KOPT-K1 (cell line): ENCODE results near the gene TMEM123.

Experiments
- H3K27ac ChIP-seq: fragments of 200-600 bp; sonication (generic); 2 replicates; pipeline ENCODE4 v1.5.1; 2016; ENCODE audit warnings: antibody characterized with exemption, mild to moderate bottlenecking, low read depth, low read length; ENCODE audit not compliant: poor library complexity, severe bottlenecking
- H3K36me3 ChIP-seq: fragments of 200-600 bp; sonication (generic); 2 replicates; pipeline ENCODE4 v1.5.1; 2017; ENCODE audit warnings: antibody characterized with exemption, mild to moderate bottlenecking, low read length, moderate library complexity; ENCODE audit not compliant: insufficient read depth
- H3K9me3 ChIP-seq: fragments of 200-600 bp; sonication (generic); 2 replicates; pipeline ENCODE4 v1.5.1; 2017; ENCODE audit warnings: antibody characterized with exemption, low read length, mild to moderate bottlenecking; ENCODE audit not compliant: insufficient read depth, poor library complexity, severe bottlenecking

The TMEM123 gene

DNA sequence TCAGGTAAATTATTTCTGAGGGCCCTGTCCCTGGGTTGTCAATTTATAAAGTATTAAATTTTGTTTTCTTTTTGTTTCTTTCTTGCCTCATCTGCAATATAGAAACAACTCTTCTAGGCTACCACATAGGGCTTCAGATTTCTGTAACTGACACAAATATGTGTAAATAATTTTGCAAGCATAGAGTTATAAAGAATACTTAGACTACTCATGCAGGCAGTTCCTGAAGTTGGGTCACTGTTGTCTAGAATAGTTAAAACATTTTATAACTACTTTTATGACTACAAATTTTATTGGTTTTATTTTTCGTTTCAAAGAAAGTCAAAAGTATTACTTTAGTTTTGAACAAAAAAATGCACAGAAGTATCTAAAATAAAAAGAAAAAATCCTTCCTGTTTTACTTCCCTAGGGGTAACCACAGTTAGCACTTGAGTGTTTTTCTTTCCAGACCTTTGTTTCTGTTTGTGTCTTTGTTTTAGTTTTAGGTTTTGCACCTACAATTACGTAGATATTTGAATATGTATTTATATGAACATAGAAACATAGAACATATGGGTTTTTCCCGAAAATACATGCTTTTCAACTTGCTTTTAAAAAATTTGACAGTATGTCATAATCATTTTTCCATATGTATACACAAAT is 12.4 kb upstream of the TMEM123 start:
- Histone ChIP-seq H3K9me3 (no peaks in the 10 kb centered on the region), H3K36me3 (no peaks in the 10 kb centered on the region), H3K27ac (peak overlapping the region; percentile 6)

DNA sequence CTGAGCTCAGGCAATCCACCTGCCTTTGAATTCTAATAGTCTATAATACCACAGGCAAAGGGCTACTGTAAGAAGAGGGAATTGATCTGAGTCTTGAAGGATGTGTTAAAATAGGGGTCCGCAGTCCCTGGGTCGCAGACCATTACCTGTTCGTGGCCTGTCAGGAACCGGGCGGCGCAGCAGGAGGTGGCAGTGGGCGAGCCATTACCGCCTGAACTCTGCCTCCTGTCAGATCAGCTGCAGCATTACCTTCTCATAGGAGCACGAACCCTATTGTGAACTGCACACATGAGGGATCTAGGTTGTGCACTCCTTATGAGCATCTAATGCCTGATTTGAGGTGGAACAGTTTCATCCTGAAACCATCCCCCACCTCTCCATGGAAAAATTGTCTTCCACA is 11.5 kb upstream of the TMEM123 start:
- Histone ChIP-seq H3K27ac (peak overlapping the region; percentile 6), H3K36me3 (no peaks in the 10 kb centered on the region), H3K9me3 (no peaks in the 10 kb centered on the region)

DNA sequence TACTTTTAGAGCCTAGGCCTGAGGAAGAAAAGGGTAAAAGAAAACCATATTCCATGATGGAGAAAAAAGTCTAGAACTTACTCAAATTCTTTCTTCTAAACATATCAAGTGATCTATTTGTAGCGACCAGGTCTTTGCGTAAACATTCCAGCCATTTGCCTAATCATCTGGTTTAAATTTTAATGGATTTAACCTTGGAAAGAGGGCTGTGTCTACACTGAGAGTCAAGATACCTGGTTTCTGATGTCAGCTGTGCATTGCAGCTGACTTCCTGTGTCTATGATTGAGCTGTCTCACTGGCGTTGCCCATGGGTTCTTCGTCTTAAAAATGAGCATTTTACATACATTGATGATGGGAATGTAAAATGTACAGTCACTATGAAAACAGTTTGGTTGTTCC is 10.0 kb upstream of the TMEM123 start:
- no peak overlapping the region for H3K27ac ChIP-seq
- no peaks in the 10 kb centered on the region for H3K36me3 ChIP-seq
- no peaks in the 10 kb centered on the region for H3K9me3 ChIP-seq

DNA sequence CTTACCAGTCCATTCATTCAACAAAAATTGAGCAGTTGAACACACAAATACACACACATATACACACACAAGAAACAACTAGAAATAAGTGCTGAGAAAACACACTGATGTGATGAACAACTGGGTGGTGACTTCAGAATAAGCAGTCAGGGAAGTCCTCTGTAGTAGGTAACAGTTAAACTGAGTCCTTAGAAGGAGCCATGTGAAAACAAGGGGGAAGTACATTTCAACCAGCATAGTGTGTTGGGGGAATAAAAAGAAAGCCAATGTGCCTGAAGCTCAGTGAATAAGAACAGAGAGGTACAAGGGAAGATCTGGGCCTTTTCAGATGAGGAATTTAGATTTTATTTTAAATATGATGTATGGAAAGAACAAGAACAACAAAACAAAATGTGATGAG is 6.8 kb upstream of the TMEM123 start:
- Histone ChIP-seq H3K9me3 (no peaks in the 10 kb centered on the region), H3K36me3 (no peaks in the 10 kb centered on the region), H3K27ac (peak overlapping the region; percentile 28)

DNA sequence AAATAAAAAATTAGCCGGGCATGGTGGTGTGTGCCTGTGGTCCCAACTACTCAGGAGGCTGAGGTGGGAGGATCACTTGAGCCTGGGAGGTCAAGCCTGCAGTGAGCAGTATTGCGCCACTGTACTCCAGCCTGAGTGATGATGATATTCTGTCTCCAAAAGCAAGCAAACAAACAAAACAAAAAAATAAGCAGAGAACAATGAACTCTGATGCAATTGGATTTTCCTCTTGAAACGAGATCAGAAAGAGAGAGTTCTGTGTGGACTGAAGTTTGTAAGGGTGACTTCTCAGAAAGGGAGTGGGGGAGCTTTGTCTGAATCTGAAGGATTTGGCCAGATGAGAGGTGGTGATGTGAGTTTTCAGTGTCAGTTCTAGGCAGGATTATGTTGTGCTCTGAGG is 6.0 kb upstream of the TMEM123 start:
- Histone ChIP-seq H3K27ac (peak overlapping the region; percentile 28), H3K36me3 (no peaks in the 10 kb centered on the region), H3K9me3 (no peaks in the 10 kb centered on the region)

DNA sequence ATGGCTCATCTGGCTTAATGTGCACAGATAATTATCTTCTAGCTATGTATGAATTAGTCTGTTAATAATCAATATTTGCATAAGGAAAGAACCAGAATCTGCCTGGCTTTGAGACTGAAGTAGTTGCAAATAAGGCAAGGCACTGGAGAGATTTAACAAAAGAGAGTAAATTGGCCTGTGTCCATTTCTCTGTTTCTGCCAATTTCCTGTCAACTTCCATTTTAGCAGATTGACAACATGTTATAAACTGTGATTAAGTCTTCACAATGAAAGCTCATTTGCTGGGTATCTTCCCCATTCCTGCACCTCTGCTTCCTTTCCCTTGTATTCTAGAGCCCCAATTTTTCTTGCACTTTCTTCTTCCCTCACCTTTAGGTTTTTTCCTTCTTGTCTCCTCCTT is 5.3 kb upstream of the TMEM123 start:
- Histone ChIP-seq H3K9me3 (no peaks in the 10 kb centered on the region), H3K27ac (peak overlapping the region; percentile 28)

DNA sequence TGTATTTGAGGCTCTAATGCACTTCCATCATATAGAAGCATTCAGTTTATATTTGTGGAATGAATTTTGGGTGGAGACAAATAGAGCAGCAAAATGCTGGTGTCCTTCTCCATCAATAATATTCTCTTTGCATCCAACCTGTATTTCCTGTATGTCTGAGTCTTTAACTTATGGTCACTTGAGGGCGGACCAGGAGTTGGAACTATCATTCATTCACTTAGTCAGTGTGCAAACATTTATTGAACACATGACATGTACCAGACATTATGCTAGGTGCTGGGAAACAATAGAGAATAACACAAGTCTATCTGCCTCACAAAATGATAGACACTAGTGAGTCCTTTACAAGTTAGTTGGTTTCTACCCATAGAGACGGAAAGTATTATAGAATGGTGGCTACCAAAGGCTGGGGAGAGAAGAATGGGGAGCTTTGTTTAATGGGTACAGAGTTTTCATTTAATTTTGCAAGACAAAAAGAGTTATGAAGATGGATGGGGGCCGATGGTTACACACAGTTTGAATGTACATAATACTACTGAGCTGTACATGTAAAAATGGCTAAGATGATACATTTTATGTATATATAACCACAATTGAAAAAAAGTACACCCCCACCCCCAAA is 4.6 kb upstream of the TMEM123 start:
- Histone ChIP-seq H3K27ac (no peak overlapping the region), H3K9me3 (no peaks in the 10 kb centered on the region), H3K36me3 (no peaks in the 10 kb centered on the region)

More for the DNA sequence above, 5.3 kb upstream of the TMEM123 start:
- H3K36me3 ChIP-seq = no peaks in the 10 kb centered on the region

DNA sequence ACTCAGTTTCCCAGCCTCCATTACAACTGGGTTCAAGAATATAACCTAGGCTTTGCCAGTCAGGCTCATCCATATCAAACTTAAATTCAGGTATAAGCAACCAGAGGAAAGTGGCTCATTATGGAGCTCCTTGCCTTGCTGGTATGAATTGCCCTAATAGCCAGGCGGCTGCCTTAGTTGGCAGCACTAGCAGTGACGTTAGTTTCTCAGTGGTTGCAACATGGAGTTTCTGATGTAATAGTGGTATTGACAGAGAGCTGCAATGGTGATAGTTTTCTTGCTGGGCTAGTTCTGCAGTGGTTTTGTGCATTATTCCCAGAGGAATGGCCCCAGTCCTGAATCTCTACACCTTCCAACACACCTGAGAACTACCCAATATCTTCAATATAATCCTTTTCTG is 3.8 kb upstream of the TMEM123 start:
- Histone ChIP-seq H3K36me3 (no peaks in the 10 kb centered on the region), H3K9me3 (no peaks in the 10 kb centered on the region), H3K27ac (no peak overlapping the region)

DNA sequence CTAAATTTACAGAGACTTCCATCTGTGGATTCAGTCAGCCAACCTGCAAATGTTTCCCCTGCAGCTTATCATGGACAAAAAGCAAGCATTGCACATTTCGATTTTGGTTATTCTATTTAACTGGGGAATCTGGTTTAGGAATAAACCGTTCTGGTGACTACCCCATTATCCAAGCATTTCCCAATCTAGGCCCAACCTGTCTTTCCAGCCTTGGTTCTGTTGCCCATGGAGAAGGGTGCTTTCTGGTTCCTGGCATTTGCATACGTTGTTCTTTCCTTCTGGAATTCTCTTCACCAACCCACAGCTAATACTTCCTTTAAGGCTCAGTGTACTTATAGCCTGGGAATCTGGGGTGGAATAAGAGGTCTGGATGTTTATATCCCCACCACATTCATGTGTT is 1.4 kb upstream of the TMEM123 start:
- peaks cover under 1% of the 10 kb centered on the region; the same call in 1 of the 2 replicates for H3K36me3 ChIP-seq
- H3K9me3 ChIP-seq = no peaks in the 10 kb centered on the region
- peak overlapping the region; percentile 86 for H3K27ac ChIP-seq

DNA sequence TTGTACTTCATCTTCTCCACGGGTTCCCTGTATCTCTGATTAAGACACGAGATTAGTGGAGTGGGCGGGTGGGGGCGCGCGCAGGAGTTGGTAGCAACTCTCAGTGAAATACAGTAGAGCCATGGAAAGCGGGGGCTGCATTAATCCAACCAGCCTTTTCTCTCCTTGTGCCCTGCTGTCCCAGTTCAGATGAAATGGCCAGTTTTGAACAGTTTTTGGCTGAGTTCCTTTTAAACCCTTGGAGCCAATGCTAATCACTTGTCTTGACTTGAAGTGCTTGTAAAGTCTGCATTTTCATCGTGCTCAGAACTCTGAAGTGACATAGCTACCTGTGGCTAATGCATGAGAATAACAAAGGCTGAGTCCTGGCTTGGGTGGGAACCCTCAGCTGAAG is 734 bp upstream of the TMEM123 start:
- Histone ChIP-seq H3K36me3 (peaks cover 7% of the 10 kb centered on the region), H3K27ac (peak overlapping the region; percentile 86), H3K9me3 (no peaks in the 10 kb centered on the region)

DNA sequence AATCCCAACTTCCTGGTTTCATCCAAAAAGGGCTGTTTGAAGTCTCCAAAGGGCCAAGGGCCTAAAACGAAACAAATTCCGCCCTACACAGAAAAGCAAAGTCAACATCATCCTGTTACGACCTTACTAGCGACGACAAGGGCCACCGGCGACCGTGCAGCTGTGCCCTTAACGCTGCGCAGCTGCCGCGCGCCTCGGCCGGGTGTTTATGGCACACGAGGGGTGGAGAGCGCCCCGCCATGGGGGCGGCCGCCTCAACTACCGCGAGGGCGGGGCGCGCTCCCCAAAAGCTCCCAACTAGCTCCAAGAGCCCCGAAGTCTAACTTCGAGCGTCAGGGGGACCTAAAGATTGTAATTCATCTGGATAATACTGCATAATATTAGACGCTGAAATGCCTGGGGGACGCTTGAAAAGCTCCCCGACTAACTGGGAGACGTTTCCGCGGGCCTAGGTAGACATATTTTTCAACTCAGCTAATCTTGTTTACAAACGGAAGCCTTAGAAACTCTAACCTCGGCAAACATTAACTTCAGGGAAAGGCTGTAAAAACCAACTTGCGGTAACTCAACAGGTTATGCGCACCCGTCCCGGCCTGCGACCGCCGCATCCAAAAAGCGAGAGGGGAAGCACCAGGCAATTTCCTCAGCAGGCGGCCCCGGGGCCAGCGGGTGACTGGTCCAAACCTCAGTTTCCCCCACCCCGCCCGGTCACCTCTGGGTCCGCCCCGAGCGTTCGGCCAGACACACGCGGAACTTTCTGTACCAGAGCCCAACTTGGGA is 694 bp downstream of the TMEM123 start:
- H3K27ac ChIP-seq = peak overlapping the region; percentile 86
- H3K36me3 ChIP-seq = peaks cover 21% of the 10 kb centered on the region
- no peaks in the 10 kb centered on the region for H3K9me3 ChIP-seq

DNA sequence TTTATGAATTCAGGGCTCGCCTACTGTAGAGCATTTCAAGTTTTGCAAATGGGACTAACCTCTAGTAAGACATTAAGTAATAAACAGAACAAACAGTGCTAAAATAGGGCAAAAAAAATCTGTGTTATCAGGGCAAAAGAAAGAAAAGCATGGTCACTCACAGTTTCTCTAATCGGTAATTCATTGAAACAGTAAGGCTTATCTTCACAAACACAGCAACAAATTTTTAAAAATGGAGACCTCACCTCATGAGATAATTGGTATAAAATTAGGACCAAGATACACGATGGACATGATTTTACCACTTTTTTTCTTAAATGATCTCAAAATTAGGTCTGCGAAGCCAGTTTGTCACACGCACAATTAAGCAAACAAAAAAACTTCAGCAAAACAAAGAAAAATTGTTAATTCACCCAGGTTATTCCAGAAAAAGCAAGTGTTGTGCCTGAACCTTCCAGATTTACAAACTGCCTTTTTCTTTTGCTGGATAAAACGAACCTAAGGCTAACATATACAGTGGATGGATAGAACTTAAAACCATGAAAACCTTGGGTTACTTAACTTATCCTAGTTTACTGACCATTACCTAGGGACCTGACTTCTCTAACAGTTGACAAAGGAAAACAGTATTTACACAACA is 1.4 kb downstream of the TMEM123 start:
- H3K27ac ChIP-seq = peak overlapping the region; percentile 86
- peaks cover 28% of the 10 kb centered on the region for H3K36me3 ChIP-seq
- H3K9me3 ChIP-seq = no peaks in the 10 kb centered on the region

DNA sequence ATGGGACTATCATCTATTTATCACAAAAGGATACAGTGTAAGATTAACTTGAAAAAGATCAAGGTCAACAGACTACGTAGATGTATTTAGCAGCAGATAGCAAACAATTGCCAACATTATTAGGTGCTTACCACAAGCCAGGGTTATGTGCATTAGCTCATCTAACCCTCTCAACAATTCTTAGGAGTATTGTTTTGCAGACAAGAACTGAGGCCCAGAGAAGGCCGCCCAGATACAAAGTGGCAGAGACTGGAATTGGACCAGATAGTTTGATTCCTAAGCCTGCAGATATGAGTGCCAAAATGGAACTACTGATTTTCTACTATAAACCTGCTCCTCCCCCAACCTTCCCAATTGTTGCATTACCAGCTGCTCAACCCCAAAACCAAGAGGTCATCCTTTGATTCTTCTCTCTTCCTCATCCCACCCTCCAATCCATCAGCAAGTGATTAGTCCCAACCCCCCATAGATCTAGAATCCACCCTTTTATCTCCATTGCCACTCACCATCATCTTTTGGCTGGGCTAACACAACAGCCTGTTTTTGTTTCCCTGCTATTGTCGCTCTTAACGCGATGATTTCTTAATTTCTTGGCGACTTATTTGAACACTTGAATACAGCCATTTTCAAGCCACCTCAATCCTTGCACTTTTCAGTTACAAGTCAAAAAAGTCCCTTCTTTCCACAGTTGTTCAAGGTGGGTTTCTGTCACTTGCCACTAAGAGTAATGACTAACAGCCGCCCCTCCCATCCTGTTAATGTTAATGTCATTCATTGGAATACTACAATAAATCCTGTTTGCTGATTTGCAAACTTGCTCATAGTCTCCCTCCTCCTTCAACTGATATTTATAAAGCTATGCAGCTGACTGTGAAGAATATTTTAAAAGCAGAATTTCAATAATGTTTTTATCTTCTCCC is 2.7 kb downstream of the TMEM123 start:
- Histone ChIP-seq H3K9me3 (peaks cover 5% of the 10 kb centered on the region), H3K27ac (peak overlapping the region; percentile 86), H3K36me3 (peaks cover 41% of the 10 kb centered on the region)

DNA sequence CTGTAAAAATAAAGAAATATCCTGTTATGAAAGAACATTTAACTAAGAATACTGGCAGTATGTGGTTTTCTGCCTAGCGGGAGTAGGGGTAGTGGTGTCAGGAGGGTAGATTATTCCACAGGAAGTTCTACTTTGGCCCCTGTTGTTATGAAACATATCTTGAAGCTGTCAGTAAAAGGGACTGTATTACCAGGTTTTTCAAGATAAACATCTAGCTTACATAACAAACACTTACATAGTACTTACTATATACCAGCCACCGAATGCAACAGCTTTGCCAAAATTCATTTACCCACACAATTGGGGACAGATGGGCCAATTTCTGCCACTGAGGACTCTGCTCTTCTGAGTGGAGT is 3.7 kb downstream of the TMEM123 start:
- peaks cover 9% of the 10 kb centered on the region for H3K9me3 ChIP-seq
- peak overlapping the region; percentile 86 for H3K27ac ChIP-seq
- H3K36me3 ChIP-seq = peaks cover 50% of the 10 kb centered on the region
